Measurements from ENCODE around the gene MOB4. TPM values are rescaled to one million over a fixed set of nuclear protein-coding genes. Genes with fewer than 3 reads are reported as not detected.

The MOB4 gene
- total and polyA plus RNA-seq, 10 of the 15 experiments (the other 5 are each of a cell fraction or from before 2014, with no cell fraction given): 13.5 to 44.2 (median 32.4) TPM

- TF ChIP-seq EZH2 (IDR thresholded peaks at IDR 0.05; ENCODE audit: borderline replicate concordance, control insufficient read depth, low read depth, low read length) (no peak), CHD1 (IDR thresholded peaks at IDR 0.05; ENCODE audit: low read depth, low read length) (peak; percentile 60; the same call in 1 of the 2 replicates), RAD21 (IDR thresholded peaks at IDR 0.05; ENCODE audit: insufficient read depth, low read depth, low read length) (no peak), USF1 (IDR thresholded peaks at IDR 0.05; ENCODE audit: borderline replicate concordance, extremely low read length, insufficient read depth, low read depth, low read length) (no peak), MXI1 (IDR thresholded peaks at IDR 0.05; ENCODE audit: low read depth, low read length) (peak; percentile 93), ZBED1 (IDR thresholded peaks at IDR 0.05; ENCODE audit: borderline replicate concordance) (peak; percentile 55; the same call in 1 of the 2 replicates), RFX5 (IDR thresholded peaks at IDR 0.05; ENCODE audit: low read depth, low read length) (0 out of 2 replicates have a peak, but pooled peaks have one; percentile 46), CEBPB (IDR thresholded peaks at IDR 0.05; ENCODE audit: borderline replicate concordance in 1 of 2, low read depth in 2 of 2, low read length in 2 of 2) (0 out of 4 replicates have a peak, but pooled peaks of 1 of the 2 experiments have one; percentile 15), EGR1 (IDR thresholded peaks at IDR 0.05; ENCODE audit: borderline replicate concordance in 1 of 2, low read depth in 2 of 2, low read length in 2 of 2) (peak; percentile 81 to 100), DPF2 (IDR thresholded peaks at IDR 0.05) (peak; percentile 73), RCOR1 (conservative IDR thresholded peaks at IDR 0.05; ENCODE audit: low read depth, low read length) (0 out of 2 replicates have a peak, but pooled peaks have one; percentile 71), YBX1 (IDR thresholded peaks at IDR 0.05) (no peak), SIN3A (IDR thresholded peaks at IDR 0.05; ENCODE audit: low read depth, low read length) (peak; percentile 90; the same call in 1 of the 2 replicates), POLR2A (IDR thresholded peaks at IDR 0.05; ENCODE audit: low read depth, low read length) (peak; percentile 98), PAX5 (IDR thresholded peaks at IDR 0.05; ENCODE audit: borderline replicate concordance, low read depth, low read length) (no peak; the same call in 1 of the 2 replicates), HCFC1 (IDR thresholded peaks at IDR 0.05; ENCODE audit: low read length) (peak; percentile 67), CREM (IDR thresholded peaks at IDR 0.05; ENCODE audit: low read depth) (peak; percentile 80), WRNIP1 (IDR thresholded peaks at IDR 0.05; ENCODE audit: borderline replicate concordance, low read depth, low read length) (no peak)
- TF ChIP-seq, protein P1, sequence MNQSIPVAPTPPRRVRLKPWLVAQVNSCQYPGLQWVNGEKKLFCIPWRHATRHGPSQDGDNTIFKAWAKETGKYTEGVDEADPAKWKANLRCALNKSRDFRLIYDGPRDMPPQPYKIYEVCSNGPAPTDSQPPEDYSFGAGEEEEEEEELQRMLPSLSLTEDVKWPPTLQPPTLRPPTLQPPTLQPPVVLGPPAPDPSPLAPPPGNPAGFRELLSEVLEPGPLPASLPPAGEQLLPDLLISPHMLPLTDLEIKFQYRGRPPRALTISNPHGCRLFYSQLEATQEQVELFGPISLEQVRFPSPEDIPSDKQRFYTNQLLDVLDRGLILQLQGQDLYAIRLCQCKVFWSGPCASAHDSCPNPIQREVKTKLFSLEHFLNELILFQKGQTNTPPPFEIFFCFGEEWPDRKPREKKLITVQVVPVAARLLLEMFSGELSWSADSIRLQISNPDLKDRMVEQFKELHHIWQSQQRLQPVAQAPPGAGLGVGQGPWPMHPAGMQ (IDR thresholded peaks at IDR 0.05; ENCODE audit: borderline replicate concordance): no peak
- TF ChIP-seq, protein P2, sequence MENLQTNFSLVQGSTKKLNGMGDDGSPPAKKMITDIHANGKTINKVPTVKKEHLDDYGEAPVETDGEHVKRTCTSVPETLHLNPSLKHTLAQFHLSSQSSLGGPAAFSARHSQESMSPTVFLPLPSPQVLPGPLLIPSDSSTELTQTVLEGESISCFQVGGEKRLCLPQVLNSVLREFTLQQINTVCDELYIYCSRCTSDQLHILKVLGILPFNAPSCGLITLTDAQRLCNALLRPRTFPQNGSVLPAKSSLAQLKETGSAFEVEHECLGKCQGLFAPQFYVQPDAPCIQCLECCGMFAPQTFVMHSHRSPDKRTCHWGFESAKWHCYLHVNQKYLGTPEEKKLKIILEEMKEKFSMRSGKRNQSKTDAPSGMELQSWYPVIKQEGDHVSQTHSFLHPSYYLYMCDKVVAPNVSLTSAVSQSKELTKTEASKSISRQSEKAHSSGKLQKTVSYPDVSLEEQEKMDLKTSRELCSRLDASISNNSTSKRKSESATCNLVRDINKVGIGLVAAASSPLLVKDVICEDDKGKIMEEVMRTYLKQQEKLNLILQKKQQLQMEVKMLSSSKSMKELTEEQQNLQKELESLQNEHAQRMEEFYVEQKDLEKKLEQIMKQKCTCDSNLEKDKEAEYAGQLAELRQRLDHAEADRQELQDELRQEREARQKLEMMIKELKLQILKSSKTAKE (IDR thresholded peaks at IDR 0.05; ENCODE audit: low read depth, poor library complexity, severe bottlenecking): no peak
- TF ChIP-seq, protein P3, sequence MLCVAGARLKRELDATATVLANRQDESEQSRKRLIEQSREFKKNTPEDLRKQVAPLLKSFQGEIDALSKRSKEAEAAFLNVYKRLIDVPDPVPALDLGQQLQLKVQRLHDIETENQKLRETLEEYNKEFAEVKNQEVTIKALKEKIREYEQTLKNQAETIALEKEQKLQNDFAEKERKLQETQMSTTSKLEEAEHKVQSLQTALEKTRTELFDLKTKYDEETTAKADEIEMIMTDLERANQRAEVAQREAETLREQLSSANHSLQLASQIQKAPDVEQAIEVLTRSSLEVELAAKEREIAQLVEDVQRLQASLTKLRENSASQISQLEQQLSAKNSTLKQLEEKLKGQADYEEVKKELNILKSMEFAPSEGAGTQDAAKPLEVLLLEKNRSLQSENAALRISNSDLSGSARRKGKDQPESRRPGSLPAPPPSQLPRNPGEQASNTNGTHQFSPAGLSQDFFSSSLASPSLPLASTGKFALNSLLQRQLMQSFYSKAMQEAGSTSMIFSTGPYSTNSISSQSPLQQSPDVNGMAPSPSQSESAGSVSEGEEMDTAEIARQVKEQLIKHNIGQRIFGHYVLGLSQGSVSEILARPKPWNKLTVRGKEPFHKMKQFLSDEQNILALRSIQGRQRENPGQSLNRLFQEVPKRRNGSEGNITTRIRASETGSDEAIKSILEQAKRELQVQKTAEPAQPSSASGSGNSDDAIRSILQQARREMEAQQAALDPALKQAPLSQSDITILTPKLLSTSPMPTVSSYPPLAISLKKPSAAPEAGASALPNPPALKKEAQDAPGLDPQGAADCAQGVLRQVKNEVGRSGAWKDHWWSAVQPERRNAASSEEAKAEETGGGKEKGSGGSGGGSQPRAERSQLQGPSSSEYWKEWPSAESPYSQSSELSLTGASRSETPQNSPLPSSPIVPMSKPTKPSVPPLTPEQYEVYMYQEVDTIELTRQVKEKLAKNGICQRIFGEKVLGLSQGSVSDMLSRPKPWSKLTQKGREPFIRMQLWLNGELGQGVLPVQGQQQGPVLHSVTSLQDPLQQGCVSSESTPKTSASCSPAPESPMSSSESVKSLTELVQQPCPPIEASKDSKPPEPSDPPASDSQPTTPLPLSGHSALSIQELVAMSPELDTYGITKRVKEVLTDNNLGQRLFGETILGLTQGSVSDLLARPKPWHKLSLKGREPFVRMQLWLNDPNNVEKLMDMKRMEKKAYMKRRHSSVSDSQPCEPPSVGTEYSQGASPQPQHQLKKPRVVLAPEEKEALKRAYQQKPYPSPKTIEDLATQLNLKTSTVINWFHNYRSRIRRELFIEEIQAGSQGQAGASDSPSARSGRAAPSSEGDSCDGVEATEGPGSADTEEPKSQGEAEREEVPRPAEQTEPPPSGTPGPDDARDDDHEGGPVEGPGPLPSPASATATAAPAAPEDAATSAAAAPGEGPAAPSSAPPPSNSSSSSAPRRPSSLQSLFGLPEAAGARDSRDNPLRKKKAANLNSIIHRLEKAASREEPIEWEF (IDR thresholded peaks at IDR 0.05; ENCODE audit: insufficient replicate concordance, low read depth, low read length): no peak
Observed at GRCh38 chr2:197515739-197516392, at the start of gene MOB4 (continued).
